NCI-H1930 (cell line): ENCODE measurements around the gene CRBN.

Experiments
- DNase-seq, 2 experiments: peaks; one replicate each; lab custom pipeline; 2025; lab: John Stamatoyannopoulos, UW

The CRBN gene

DNA sequence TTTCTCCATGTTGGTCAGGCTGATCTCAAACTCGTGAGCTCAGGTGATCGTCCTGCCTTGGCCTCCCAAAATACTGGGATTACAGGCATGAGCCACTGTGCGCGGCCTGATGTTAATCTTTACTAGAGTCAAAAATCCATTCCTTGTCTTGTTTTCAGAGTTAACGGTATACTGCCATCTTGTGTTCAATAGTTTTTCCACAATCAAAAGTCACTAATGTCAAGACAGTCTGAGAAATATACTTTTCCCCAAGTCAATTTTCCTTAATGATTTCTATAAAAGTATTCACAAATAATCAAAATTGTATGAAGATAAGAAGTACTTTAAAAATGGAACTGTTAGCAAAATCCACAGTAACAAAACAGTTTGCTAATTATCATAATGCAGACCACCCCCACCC, 8.5 kb downstream of the CRBN start:
- DNase-seq = no peak

DNA sequence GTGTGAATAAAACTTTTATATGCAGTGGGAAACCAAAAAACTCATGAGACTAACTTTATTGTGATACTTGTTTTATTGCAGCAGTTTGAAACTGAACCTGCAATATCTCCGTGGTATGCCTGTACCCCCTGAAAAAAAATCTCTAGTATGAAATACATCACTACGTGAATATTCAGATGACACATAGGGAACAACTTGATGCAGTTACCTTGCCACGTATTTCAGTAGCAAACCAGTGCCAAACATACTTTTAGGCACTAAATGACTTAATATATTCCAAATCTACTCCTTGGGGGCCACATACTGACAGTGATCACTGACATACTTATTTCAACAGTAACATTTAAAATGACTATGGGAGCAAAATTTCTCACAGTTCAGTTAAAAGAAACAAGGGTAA, 13.8 kb downstream of the CRBN start:
- no peak for DNase-seq

DNA sequence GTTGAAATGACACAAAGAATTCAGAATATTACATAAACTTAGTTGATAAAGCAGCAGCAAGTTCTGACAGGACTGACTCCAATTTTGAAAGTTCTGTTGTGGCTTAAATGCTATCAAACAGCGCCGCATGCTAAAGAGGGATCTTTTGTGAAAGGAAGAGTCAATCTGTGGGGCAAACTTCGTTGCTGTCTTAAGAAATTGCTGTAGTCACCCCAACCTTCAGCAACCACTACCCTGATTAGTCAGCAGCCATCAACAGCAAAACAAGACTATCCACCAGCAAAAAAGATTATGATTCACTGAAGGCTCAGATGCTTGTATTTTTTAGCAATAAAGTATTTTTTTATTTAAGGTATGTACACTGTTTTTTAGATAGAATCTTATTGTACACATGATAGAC, 14.2 kb downstream of the CRBN start:
- DNase-seq = no peak

DNA sequence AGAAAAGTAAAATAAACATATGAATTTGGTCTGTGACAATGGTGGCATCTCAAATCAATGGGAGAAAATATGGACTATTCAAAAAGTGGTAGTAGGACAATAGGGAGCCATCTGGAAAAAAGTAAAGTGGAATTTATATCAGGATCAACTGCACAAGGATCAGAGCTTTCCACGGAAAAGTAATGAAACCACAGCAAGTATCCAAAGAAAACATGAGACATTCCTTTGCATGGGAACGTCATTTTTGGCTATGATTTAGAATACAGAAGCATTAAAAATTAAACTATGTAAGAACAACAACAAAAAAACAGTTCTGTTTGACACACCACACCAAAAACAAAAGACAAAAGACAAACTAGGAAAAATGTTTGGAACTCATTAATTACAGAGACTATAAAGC, 18.7 kb downstream of the CRBN start:
- no peak for DNase-seq

DNA sequence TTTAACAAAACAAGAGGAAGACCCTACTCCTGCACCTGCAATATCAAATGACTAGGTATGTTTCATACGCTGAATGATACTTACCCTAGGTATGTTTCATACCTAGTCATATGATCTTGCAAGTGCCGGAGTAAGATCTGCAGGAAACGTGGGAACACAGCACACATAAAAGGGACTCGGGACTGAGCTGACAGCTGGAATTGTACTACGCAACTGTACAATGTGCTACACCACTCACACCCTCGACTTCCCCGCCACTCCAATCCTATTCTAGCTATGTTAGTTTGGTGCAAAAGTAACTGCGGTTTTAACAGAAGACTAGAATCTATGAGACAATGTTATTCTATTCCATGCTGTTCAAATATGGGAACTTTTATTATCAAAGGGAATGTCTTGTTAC, 22.0 kb downstream of the CRBN start:
- no peak for DNase-seq

DNA sequence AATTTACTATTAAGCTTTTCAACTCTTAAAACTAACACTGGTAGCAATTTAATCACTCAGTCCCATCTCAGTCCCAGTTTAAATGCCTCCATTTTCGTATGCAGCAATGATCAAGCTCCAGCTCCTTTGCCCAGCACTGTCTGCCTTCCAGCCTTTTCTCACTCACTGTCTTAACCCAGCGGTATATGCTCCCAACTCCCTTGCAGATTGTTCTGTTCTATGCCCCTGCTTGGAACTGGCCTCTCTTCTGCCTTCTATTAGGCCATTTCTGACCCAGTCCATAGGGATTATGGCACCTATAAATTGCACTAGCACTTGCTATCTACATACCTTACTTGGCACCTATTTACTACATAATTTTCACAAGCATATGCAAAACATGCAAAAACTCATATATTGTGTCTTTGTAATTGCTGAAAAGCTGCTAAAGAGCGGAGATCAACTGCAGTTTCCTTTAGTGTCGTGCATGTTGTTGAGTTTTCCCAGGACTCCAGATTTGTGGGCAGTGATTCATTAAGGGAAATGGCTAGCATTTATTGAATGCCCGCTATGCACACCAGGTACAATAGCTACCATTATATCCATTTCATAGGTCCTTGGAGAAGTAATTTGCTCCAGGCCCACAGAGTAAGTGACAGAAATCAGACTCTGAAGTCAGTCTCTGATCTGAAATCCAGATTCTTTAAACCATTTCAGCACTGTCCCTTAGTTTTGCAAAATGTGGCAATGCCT, 24.4 kb downstream of the CRBN start:
- DNase-seq = no peak

DNA sequence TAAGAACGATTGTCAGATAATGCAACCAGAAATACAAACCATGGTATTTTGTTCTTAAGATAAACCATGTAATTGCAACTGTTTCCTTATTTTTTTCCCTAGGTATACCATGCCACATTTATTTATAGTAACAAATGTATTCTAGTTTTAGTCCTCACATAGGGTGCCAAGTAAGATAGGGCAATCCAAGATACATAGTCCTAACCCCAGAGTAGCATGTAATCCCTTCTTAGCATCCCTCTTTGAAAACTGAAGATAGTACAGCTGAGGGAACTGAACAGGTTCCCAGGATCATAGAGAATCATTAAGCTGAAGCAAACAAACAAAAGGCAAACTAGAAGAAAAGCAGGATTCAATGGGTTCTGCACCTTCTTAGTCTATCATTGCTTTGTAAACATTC, 28.0 kb downstream of the CRBN start:
- no peak for DNase-seq

DNA sequence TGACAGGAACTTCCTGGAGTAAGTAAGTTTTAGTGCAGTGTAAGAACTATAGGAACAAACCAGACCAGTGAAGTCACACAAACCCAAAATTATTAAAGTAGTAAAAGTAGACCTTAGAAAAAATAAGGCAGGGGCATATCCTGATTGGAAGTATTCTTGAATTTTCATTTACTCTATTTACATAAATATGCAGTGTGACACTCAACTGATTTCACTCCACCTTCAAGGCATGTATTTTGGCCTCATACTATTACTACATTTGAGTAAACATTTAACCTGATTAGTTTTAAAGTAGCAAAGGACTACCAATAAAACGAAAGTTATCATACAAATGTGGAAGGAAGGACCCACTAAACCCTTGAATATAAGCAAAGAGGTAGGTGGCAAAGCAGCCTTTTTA, 29.9 kb downstream of the CRBN start:
- no peak for DNase-seq

DNA sequence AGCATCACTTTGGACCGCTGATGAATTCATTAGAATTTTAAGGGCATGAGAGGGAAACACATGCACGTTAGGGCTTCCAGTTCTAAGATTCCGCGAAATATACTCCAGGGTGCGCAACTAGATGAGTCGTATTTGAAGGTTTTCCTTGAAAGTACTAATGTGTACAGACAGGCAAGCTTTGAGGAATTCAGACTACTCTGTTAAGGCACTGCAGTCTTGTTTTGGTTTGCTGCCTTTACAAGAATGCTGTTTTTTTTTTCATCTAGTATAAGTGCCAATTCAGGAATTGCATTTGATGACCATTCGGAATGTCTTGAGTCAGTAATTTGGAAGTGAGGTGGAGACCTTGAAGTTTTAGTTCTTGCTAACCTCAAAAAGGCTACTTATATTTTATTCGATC, 33.7 kb downstream of the CRBN start:
- DNase-seq = no peak

DNA sequence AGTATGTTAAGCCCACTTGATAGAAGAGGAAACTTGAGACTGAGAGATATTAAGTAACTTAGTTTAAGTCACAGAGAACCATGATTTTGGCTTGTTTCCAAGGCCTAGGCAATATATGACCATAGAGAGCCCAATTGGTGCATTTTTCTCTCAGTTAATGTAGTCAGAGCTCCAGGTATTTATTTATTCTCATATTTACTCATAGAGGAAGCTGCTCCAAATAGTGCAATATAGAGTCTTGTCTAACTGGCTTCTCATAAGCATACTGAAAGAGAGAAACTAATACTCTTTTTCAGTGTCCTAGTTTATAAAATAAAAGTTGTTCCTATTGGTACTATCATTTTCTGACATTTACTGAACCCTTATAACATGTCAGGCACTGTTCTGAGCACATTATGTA, 37.6 kb downstream of the CRBN start:
- no peak for DNase-seq

DNA sequence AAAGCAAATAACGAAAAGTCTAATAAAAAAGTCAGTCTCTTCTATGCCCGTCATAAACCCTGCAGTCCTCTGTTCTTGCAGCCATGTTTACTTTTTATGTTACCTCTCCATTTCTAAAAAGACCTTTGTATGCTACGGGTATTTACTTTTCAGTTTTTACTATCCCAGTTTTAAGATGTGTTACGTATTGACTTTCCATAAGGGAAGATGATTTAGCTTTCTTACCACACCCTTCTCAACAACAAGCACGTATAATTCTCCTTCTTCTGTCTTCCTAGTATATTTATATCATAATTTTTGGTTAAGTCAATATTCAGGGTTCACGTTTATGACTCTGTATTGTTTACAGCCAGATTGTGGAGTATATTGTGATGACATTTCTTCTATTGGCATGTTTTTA, 42.0 kb downstream of the CRBN start:
- no peak for DNase-seq

DNA sequence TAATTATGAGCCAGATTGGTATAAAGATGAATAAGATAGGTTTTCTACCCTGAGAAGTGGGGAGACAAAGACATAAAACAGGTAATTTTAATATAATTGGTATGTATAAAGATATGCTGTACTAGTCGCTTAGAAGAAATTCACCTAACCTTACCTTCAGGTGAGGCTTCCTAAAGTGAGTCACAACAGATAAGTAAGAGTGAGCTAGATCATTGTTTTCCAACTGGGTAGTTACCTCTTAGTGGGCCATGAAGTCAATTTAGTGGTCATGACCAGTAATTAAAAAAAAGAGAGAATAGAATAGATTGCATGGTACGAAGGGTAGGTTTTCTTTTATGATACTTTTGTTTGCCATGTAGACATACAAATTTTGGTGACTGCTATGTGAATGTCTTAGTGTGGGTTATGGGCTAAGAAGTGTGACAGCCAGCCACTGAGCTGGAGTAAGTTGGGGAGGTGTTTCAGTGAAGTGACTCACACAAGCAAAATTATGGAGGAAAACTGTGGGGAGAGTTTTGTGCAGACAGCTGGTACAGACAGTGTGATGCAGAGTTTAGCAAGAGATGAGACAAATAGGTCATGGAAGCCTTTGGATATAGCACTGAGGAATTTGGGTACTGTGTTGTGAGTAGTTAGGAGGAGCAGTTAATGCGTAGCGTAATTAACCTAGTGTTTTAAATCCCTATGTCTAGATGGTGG, 44.6 kb downstream of the CRBN start:
- DNase-seq = no peak

DNA sequence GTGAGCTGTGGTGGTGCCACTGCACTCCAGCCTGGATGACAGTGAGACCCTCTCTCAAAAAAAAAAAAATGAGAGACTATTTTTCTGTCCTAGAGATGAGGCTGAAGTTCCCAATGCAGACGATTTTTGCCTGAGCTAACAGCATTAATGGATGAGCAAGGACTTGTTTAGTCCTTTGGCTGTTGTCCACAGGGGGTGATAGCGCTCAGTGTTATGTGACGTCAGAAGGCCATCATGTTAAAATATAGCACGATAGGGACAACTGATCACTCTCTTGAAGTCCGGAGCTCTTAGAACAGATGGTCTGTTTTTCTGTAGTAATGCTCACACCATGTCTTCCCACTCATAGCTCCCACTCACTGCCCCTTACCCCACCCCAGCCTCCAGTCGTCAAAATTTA, 46.0 kb downstream of the CRBN start:
- DNase-seq = no peak

DNA sequence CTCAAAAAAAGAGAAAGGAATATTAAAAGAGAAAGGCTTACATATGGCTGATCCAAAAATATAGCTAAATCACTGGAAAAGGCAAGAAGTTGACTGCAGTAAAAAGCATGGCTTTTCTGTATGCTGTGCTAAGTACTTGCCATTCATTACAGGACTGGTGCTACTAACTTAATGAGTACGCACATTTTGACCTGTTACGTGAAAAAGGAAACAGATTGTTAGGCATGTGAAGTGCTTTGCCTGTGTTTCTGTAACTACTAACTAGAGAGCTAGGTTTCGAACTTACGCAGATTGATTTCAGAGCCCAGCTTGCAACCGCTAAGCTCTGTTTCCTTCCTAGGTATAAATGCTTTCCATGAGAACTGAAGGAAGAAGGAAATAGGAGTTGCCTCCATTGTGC, 49.9 kb downstream of the CRBN start:
- no peak for DNase-seq

DNA sequence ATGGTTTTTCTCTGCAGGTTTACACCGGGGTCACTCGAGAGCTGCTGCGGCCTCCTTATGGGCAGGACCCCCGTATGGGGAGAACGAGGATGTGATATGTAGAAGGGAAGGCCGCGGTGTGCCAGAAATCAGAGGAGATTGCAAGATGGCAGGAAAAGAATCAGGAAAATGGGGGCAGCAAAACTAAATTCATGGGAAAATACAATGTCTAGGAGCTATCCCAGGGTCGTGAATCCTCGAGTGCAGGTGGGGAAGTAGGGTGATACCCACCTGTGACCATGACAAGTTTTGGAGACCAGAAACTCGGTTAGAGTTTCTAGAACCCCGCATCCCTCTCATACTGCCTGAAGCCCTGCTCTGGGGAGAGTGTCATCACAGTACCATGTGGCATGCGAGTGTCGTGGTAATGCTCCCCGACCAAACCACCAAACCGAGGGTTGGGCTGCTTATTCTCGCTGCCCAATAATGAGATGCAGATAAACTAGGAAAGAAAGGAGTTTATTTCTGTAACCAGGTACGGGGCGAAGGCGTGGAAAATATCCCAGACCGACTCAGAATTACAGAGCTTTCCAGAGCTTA, 52.0 kb downstream of the CRBN start:
- DNase-seq = no peak

DNA sequence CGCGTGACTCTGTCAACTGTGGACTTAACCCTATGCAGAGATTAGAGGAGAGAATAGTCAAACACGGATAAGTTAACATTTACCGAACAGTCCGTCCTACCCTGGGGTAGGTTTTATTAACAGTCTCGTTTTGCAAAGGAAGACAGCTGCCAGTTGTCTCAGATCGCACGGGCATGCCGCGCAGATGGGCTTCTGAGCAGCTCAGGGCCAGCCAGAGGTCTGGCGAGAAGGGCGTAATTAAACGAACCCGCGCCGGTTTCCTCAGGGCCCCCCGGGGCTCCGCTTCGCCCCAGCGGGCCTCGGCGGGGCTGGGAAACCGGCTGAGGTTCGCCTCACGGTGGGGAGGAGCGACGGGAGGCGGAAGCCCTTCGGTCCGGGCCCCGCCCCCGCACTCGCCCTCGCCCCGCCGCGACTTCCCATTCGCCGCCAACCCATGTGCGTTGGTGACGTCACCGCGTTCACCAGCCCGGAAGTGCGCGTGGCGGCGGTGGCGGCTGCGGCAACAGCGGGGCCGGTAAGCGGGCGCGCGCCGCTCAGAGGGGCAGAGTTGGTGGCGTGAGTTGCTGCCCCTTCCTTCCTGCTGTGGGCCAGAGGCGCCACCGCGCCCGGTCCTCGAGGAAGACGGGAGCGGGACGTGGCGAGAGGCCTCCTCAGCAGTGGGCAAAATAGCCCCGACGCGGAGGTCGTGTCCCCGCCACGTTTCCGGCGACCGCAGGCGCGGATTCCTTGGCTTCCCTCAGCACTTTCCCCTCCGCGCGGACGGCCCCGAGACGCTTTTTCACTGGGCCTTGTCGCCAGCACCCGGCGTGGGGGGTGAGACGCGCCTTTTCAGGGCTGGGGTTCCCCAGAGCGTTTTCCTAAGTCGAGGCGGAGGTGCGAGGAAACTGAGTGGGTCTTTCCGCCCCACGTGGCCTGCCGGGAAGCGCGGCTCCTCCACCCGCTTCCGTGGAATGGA, 52.7 kb downstream of the CRBN start, which contains the start of gene TRNT1:
Gene TRNT1 (plus strand): TSS at position 464 of the 955 bp plus-strand sequence. CDS start 2,101 bp downstream, outside the sequence.
- peak; percentile 75 to 85 for DNase-seq

DNA sequence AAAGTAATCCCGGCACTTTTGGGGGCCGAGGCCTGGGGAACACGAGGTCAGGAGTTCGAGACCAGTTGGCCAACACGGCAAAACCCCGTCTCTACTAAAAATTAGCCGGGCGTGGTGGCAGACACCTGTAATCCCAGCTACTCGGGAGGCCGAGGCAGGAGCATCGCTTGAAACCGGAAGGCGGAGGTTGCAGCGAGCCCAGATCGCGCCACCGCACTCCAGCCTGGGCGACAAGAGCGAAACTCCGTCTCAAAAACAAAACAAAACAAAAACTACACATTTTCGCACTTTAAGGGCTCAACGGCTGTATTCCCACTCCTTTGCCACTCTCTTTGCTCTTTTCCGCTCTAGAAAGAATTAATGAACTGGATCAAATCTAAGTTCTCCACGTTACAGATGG, 53.5 kb downstream of the CRBN start:
- DNase-seq = no peak

DNA sequence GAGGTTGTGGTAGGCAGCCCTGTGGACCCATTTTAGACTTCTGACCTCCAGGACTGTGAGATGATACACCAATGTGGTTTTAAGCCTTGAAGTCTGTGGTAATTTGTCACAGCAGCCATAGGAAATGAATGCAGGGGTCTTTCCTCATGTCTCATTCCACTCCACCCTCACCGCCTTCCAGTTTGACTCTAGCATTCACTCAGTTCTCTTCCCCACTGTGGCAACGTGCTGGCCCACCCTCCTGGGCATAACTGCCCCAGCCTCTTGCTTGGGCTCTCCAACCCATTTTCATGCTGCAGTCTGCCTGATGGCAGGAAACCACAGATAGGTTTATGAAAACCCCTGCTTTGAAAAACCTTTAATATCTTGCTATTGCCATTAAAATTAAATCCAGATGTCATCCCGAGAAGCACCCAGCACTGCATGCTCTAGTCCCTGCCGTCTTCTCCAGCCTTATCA, 60.1 kb downstream of the CRBN start:
- no peak for DNase-seq

DNA sequence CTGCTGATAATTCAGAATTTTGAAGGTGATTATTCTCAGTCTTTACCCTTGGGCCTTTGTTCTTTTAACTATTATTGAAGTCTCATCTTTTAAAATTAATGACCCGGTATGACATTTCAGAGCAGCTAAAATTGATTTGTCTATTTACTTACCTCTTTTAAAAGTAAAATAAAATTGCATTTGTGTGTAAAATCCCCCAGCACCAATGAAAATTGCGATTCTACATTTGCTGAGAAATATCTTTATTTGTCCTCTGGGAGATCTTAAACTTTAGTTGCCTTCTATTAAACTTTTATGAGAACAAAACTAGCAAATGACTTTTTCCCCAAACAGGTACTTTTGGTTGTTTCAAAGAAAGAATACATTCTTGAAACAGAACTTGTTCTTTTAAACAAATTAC, 61.8 kb downstream of the CRBN start:
- DNase-seq = no peak

DNA sequence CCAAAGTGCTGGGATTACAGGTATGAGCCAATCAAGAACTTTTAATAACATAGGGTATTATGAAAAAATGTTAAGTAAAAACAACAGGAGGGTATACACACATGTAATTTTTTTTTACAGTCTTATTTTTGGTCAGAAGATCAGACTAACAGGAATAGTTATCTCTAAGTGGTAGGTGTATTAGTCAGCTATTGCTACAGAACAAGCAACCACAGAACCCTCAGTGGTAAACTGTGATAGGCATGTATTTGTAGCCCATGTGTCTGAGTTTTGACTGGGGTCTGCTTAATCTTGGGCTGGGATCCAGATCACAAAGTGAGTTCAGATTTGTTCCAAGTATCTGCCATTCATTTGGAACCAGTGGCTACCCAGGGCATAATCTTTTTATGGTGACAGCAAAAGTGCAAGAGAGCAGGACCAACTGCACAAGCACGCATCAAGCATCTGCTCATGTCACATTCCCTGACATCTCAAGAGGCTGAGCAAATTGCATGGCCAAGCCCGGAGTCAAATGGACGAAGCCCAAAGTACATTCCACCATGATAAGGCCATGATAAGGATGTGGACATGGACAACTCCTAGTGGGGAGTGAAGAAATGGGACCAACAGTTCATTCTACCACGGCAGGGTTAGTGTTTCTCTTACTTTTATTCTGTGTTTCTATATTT, 66.3 kb downstream of the CRBN start:
- no peak for DNase-seq

DNA sequence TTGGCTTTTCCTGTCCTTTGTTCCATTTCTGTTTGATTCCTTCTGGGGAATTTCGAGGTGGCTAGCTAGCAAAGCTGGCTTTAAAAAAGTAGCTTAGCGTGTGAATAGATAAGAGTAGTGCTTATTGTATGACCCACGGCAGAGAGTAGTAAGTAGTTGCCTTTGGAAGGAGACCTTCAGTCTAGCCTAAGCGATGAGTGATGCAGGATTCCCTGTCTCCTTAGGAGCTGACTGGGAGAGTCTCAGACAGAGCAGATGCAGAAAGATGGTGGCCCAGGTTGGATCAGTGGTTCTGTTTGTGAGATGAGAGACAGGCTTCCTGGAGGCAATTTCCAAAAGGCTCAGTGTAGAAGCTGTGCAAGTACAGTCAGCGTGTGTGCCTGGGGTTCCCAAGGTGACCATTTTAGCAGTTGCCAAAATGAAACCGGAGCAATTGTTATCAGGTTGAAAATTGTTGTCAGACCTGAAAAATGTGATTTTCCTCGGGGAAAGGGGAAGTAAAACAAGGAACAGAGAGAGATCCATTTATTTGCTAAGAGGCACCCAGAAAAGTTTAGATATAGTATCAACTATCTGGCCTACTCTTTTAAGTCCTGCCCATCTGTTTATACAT, 68.6 kb downstream of the CRBN start:
- DNase-seq = no peak
